K562 (cell line): Measurements from ENCODE around the gene ZNF232. TPM values are rescaled to one million over a fixed set of nuclear protein-coding genes. Genes with fewer than 3 reads are reported as not detected.

ENCODE experiments used
- ATAC-seq: fragments of 200-7000 bp; cut with Tn5 transposase; 3 replicates; pipeline ENCODE4 v1.9.1; 2020; ENCODE audit warnings: moderate library complexity
- BruUV-seq: library from RNA; stranded (reverse); fragments of 400-500 nt; replicated peaks from 2 replicates; lab custom pipeline; 2021; lab: Mats Ljungman, UMichigan
- CTCF ChIA-PET: fragments of 300-600 bp; formaldehyde crosslinking; extraction: SDS; loops from one replicate; lab custom pipeline; 2021; ENCODE audit warnings: low intra/inter-chr PET ratio; lab: Yijun Ruan, JAX
- POLR2A ChIA-PET: fragments of 300-600, 350-650 bp; sonication (Branson Sonifier 250); formaldehyde crosslinking; extraction: SDS; loops from one replicate; lab custom pipeline; 2021; ENCODE audit warnings: antibody characterized with exemption, inconsistent platforms; lab: Yijun Ruan, JAX
- DNase-seq, 4 experiments: peaks; one replicate each; pipeline versions ENCODE4 v3.0.0 to v3.0.0-alpha.2; 2011 to 2018; ENCODE audit warnings: low spot score in 3 of 4, mixed read lengths in 3 of 4; ENCODE audit errors: extremely low read depth in 1 of 4
- FAIRE-seq: peaks from 2 replicates; lab custom pipeline; 2011; peaks lifted over from hg19 to GRCh38; lab: Jason Lieb, UNC
- H2AFZ ChIP-seq: 2 replicates; pipeline ENCODE4 v1.6.0; 2011; ENCODE audit warnings: low read depth, low read length, control low read depth, inconsistent platforms
- H3K27ac ChIP-seq: fragments of 200-600 bp; 3 replicates; pipeline ENCODE4 v1.8.0; 2011; ENCODE audit warnings: low read depth, mild to moderate bottlenecking, control low read depth, inconsistent platforms, low read length, moderate library complexity, mixed read lengths; ENCODE audit errors: extremely low read depth
- H3K27me3 ChIP-seq, 2 experiments: fragments of 300-600 bp in 1 of 2; 2 replicates in 1 of 2; 3 replicates in 1 of 2; pipeline versions ENCODE4 v1.6.0 to v1.8.0; 2011; ENCODE audit warnings: inconsistent platforms in 2 of 2, low read length in 2 of 2, mild to moderate bottlenecking in 1 of 2, mixed read lengths in 1 of 2, moderate library complexity in 1 of 2; ENCODE audit not compliant: control insufficient read depth in 2 of 2, insufficient read depth in 2 of 2
- H3K36me3 ChIP-seq: fragments of 300-600 bp; 3 replicates; pipeline ENCODE4 v1.8.0; 2011; ENCODE audit warnings: mild to moderate bottlenecking, low read length, inconsistent platforms; ENCODE audit not compliant: control insufficient read depth, insufficient read depth
- H3K4me1 ChIP-seq, 2 experiments: fragments of 200-600 bp in 1 of 2; replicated peaks in 1 of 2; 2 replicates in 1 of 2; 3 replicates in 1 of 2; pipeline versions ENCODE4 v1.5.1 to v1.8.0; 2011; ENCODE audit warnings: inconsistent platforms in 2 of 2, low read length in 2 of 2, mild to moderate bottlenecking in 1 of 2, mixed read lengths in 1 of 2, moderate library complexity in 1 of 2; ENCODE audit not compliant: control insufficient read depth in 2 of 2, insufficient read depth in 2 of 2
- H3K4me2 ChIP-seq: 2 replicates; pipeline ENCODE4 v1.6.1; 2011; ENCODE audit warnings: low read length, control low read depth, inconsistent platforms, mixed read lengths; ENCODE audit not compliant: insufficient read depth
- H3K4me3 ChIP-seq: fragments of 200-600 bp; sonication (generic), shearing (Covaris generic); 2 replicates; pipeline ENCODE4 v1.5.1; 2016; ENCODE audit warnings: control low read depth, inconsistent platforms
- H3K79me2 ChIP-seq: fragments of 200-600 bp; 3 replicates; pipeline ENCODE4 v1.8.0; 2011; ENCODE audit warnings: low read length, inconsistent platforms; ENCODE audit not compliant: control insufficient read depth, insufficient read depth
- H3K9ac ChIP-seq, 2 experiments: 2 replicates each; pipeline versions ENCODE4 v1.6.0 to v1.6.1; 2011; ENCODE audit warnings: low read depth in 2 of 2, low read length in 2 of 2, control low read depth in 1 of 2, inconsistent platforms in 1 of 2, mild to moderate bottlenecking in 1 of 2, mixed read lengths in 1 of 2; ENCODE audit not compliant: insufficient read depth in 1 of 2
- H3K9me1 ChIP-seq: one replicate; pipeline ENCODE4 v1.6.0; 2011; ENCODE audit warnings: inconsistent platforms, mild to moderate bottlenecking, low read length, moderate library complexity; ENCODE audit not compliant: control insufficient read depth, insufficient read depth
- H3K9me3 ChIP-seq: replicated peaks from 2 replicates; pipeline ENCODE4 v1.5.1; 2011; ENCODE audit warnings: low read depth, low read length, inconsistent platforms; ENCODE audit not compliant: control insufficient read depth, insufficient read depth
- H4K20me1 ChIP-seq: replicated peaks from 2 replicates; pipeline ENCODE4 v1.6.1; 2011; ENCODE audit warnings: low read length, inconsistent platforms, mixed read lengths; ENCODE audit not compliant: control insufficient read depth, insufficient read depth
- CC2D1A ChIP-seq: fragments of 450-650 bp; IDR thresholded peaks from 2 replicates; pipeline ENCODE4 v1.6.1; 2017; ENCODE audit warnings: mild to moderate bottlenecking
- NUFIP1 ChIP-seq: fragments of 450-650 bp; IDR thresholded peaks from 2 replicates; pipeline ENCODE4 v1.6.1; 2018; ENCODE audit not compliant: partially characterized antibody
- ZNF217 ChIP-seq: sonication (generic); formaldehyde crosslinking; IDR thresholded peaks from 2 replicates; pipeline ENCODE4 v1.8.0; 2022; ENCODE audit warnings: mild to moderate bottlenecking, missing genetic modification reagents
- WGBS: fragments of 100-300 bp; shearing (Covaris generic); methylation state at CpG from one replicate; pipeline ENCODE4 v1.1.6; 2016; ENCODE audit warnings: low coverage, mixed read lengths; ENCODE audit not compliant: insufficient coverage; ENCODE audit errors: missing lambda C conversion rate; 5-methylcytosine and 5-hydroxymethylcytosine counted together
- in situ Hi-C: fragments of 300-500 bp; cut with MboI; formaldehyde crosslinking; loops from 4 replicates; pipeline ENCODE4 v1.15.0; 2018; ENCODE audit warnings: inconsistent platforms, mixed read lengths
- intact Hi-C: fragments of 100-400 bp; cut with micrococcal nuclease; formaldehyde crosslinking; loops from 2 replicates; pipeline ENCODE4 v1.14.2; 2022
- polyA plus RNA-seq, 8 experiments: library from polyadenylated mRNA; depleted of rRNA in 4 of 8; stranded (reverse) in 5 of 8; unstranded in 3 of 8; fragments of >200 nt; fragmentation: Nextera tagmentation in 2 of 8; fragmentation: Illumina TruSeq in 1 of 8; extraction: Ambion mirVana in 2 of 8; extraction: Trizol in 1 of 8; gene quantifications; 2 replicates each; pipeline versions ENCODE4 v1.2.1 to v1.2.3, GENCODE V29; 2011 to 2014; ENCODE audit warnings: inconsistent platforms in 1 of 8, missing spikeins in 1 of 8
- total RNA-seq, 7 experiments: library from RNA; depleted of rRNA in 6 of 7; stranded (reverse); fragments of >200 nt in 6 of 7; fragmentation: Illumina TruSeq in 2 of 7; extraction: Trizol in 2 of 7; gene quantifications; 2 replicates each; pipeline versions ENCODE4 v1.2.1 to v1.2.3, GENCODE V29; 2011 to 2021; ENCODE audit warnings: low replicate concordance in 1 of 7
- TF ChIP-seq, protein P1 (sequence below): fragments of 250-450 bp; sonication (Bioruptor Pico); IDR thresholded peaks from 2 replicates; pipeline ENCODE4 v1.4.0; 2020; ENCODE audit warnings: borderline replicate concordance

Gene ZNF232
- total and polyA plus RNA-seq, 9 of the 15 experiments (the other 6 are each of a cell fraction or from before 2014, with no cell fraction given), result 10.6 to 26.0 (median 13.0) TPM

GRCh38 chr17:5123343-5124124 is 11.9 kb upstream of the ZNF232 start:
- ChIA-PET POLR2A (no interaction called here), CTCF (no interaction called here)
- Histone ChIP-seq H4K20me1 (no peaks in the 10 kb centered on the region), H3K9me3 (no peaks in the 10 kb centered on the region), H3K9ac (no peak overlapping the region), H3K27ac (no peak overlapping the region), H3K4me1 (no peaks in the 10 kb centered on the region), H3K4me3 (no peak overlapping the region), H3K9me1 (no peaks in the 10 kb centered on the region), H2AFZ (no peak overlapping the region), H3K36me3 (no peaks in the 10 kb centered on the region), H3K27me3 (peaks cover 0 to 15% of the 10 kb centered on the region in 2 experiments; a peak in 2 of 5 replicates), H3K79me2 (no peaks in the 10 kb centered on the region), H3K4me2 (no peak overlapping the region)
- TF ChIP-seq ZNF217, result no peak
- TF ChIP-seq, protein P1, sequence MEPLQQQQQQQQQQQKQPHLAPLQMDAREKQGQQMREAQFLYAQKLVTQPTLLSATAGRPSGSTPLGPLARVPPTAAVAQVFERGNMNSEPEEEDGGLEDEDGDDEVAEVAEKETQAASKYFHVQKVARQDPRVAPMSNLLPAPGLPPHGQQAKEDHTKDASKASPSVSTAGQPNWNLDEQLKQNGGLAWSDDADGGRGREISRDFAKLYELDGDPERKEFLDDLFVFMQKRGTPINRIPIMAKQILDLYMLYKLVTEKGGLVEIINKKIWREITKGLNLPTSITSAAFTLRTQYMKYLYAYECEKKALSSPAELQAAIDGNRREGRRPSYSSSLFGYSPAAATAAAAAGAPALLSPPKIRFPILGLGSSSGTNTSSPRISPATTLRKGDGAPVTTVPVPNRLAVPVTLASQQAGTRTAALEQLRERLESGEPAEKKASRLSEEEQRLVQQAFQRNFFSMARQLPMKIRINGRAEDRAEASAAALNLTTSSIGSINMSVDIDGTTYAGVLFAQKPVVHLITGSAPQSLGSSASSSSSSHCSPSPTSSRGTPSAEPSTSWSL, result no peak
- no peak for TF ChIP-seq CC2D1A
- no peak for TF ChIP-seq NUFIP1
- ATAC-seq (no peak), FAIRE-seq (no peak), DNase-seq (no peak)
- in situ Hi-C loops (no loop called here), intact Hi-C loops (no loop called here)
- no TSS peak for BruUV-seq
- WGBS, result 46% methylated on average over 28 of the region's 53 CpGs
